Left renal cortex interstitium (tissue), 4 donors: ENCODE data around the gene DSCAML1. TPM values are rescaled to one million over a fixed set of nuclear protein-coding genes. Genes with fewer than 3 reads are reported as not detected.

Experiments
- DNase-seq, 4 donors: peaks; one replicate each; pipeline ENCODE4 v3.0.0-alpha.2; 2013; ENCODE audit warnings: low read depth in 4 of 4, low spot score in 2 of 4, missing footprints in 1 of 4
- polyA plus RNA-seq, 4 donors: library from polyadenylated mRNA; unstranded; fragments of 120-200 nt; gene quantifications; one replicate each; pipeline ENCODE4 v1.2.1, GENCODE V29; 2013; ENCODE audit not compliant: insufficient read length in 4 of 4

DSCAML1 gene
- polyA plus RNA-seq, 4 donors = 1.3 to 4.0 (median 2.0) TPM

DNA sequence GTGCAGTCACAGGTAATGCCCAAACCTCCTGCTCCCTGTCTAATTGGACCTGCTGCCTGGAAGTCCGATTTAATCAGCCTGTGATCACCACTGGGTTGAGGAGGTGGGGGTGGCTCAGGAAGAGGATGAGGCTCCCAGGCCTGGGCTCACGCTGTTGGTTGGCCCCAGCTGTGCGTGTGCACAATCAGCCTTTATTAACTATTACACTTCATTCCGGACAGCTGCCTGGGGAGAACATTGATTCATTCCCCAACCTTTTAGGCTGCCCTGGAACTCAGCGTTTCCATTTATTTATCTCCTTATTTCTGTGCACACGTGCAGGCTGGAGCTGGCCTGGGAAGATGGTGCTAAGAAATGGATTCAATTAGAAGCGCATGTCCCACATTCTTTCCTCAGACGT lies 123.4 kb downstream of the DSCAML1 start:
- DNase-seq = no peak

DNA sequence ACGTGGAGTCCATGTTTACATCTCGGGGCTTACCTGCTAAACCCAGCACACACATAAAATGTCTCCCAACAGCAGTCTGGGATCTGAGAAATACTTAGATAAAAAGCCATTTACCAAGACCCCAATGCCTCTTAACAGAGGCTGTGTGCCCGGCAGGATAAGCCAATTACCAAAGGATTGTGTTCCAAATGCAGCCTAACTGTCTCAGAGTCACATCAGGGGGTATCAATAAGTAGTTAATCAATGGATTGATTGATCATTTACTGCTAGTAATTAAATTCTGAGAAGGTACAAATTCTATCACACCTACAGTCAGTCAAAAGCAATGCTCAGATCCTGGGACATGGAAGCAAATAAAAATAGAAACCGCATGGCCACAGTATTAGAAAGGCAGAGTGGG lies 125.6 kb downstream of the DSCAML1 start:
- no peak for DNase-seq

DNA sequence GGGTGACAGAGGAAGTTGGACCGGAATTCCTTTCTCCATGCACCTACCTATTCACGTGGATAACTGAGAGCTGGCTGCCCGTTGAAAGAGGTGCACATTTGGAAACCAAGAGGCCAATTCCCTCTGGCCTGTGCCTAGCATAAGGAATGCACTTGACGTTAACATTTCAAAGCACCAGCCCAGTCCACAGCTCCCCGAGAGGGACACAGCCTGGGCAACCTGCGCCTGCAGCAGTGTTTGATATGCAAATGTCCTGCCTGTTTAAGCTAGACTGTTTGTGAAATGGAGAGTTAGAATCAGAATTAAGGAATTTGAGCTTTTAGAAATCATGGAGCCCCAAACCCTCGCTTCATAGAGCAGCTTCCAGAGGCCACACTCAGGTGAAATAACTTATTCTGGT lies 126.1 kb downstream of the DSCAML1 start:
- DNase-seq = no peak

- DNase-seq = no peak
These were observed 126.6 kb downstream of the DSCAML1 start for GRCh38 chr11:117670443-117670842.

DNA sequence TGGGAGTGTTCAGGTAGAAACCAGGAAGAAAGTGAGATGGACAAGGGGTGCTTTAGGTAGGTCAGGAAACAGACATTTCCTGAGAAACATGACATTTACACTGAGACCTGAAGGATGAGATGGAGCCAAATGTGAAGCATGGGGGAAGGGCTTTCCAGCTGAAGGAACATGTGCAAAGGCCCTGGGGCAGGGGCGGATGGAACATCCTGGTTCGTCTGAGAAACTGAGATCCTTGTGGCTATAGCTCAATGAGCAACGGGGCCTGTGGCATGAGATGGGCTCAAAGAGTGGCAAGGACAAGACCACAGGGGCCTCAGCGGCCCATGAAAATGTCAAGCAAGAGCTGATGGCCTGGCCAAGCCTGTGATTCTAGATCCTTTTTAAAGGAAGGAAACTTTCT lies 127.4 kb downstream of the DSCAML1 start:
- DNase-seq = no peak

- DNase-seq = no peak
These were observed 128.0 kb downstream of the DSCAML1 start for GRCh38 chr11:117669062-117669461.

- DNase-seq = no peak
These were observed 128.7 kb downstream of the DSCAML1 start for GRCh38 chr11:117668321-117668751.

GRCh38 chr11:117664897-117665296 lies 132.1 kb downstream of the DSCAML1 start:
- DNase-seq = no peak

- DNase-seq = peak in 1 of 4 donors; percentile 4
These were observed 133.2 kb downstream of the DSCAML1 start for GRCh38 chr11:117663821-117664220.

GRCh38 chr11:117663414-117663813 lies 133.6 kb downstream of the DSCAML1 start:
- DNase-seq = peak in 1 of 4 donors; percentile 11

- no peak for DNase-seq
These were observed 134.2 kb downstream of the DSCAML1 start for GRCh38 chr11:117662671-117663269.

- DNase-seq = no peak
These were observed 134.8 kb downstream of the DSCAML1 start for GRCh38 chr11:117662255-117662654.

- no peak for DNase-seq
These were observed 138.2 kb downstream of the DSCAML1 start for GRCh38 chr11:117658809-117659208.

- no peak for DNase-seq
These were observed 139.2 kb downstream of the DSCAML1 start for GRCh38 chr11:117657794-117658193.

- DNase-seq = no peak
These were observed 142.4 kb downstream of the DSCAML1 start for GRCh38 chr11:117654281-117655255.

GRCh38 chr11:117652521-117652920 lies 144.5 kb downstream of the DSCAML1 start:
- DNase-seq = no peak

DNA sequence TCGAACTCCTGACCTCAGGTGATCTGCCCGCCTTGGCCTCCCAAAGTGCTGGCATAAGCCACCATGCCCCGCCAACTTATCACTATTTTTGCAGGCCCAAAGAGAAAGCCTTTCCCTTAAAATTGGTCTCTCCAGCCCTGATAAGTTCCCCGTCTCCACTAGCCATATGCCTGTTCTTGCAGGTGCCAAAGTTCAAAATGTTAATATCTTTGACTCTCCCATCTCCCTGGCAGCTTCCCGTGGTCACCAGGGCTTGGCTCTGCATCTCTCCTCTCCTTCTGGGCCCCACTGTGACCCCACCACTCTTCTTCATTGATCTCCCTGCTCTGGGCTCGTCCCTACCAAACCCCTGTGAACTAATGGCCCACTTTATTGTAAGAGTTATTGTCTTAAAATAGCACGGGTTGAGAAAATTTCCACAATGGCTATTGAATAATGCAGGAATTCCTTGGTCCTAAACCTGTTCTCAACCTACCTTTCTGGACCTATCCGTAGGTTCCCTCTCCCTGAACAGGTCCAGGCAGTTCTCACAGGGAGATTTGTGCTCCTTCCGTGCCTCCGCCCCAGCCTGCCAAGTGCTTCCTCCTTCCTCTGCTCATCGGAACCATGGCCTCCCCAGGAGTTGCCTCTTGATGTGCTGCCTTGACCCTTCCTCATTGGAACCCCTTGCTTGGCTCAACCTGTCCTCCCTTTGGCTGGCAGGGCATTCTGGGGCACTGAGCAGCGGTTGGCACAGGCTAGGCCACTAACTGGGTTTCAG lies 147.5 kb downstream of the DSCAML1 start:
- no peak for DNase-seq

DNA sequence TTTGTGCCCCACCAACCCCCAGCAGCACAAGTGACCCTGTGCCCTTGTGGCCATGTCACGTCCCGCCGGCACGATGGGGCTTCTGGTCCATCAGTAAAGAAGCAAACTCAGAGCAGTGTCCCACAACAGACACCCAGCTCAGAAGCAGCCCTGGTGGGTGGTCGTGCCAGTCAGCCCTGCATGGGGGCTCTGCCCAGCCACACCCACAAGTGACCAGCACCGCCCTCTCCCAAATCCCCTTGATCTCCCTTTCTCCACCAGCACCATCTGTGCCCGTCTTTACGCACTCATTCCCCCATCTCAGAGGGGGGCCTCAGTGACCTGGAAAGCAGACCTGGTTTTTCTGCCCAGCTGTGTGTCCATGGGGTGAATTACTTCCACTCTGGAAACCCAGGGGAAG lies 149.1 kb downstream of the DSCAML1 start:
- DNase-seq = no peak

DNA sequence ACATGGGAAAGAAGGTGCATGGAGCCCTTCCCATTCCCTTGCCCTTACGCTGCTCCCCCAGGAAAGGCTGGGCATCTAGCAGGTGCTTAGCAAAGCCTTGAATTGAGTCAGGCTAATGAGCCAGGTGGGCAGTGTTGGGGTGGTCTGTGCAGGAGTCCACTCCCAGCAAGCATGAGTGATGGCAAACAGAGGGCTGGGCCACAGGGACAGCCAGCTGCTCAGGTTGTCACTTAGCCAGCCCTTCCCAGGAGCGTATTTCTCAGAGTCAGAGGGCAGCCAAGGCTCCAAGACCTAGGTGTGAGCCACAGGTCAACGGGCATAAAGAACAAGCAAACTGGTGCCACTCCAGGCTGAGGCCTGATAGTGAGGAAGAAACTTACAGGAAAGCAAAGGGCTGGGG lies 149.8 kb downstream of the DSCAML1 start:
- DNase-seq = no peak

GRCh38 chr11:117646411-117646810 lies 150.6 kb downstream of the DSCAML1 start:
- no peak for DNase-seq
